Muscle layer of duodenum (tissue), 2 donors: ENCODE data around the gene KCNMA1.

ENCODE experiments used
- H3K27ac ChIP-seq: one replicate; pipeline ENCODE4 v1.7.0; 2013; ENCODE audit warnings: mild to moderate bottlenecking, low read length
- H3K27me3 ChIP-seq: one replicate; pipeline ENCODE4 v1.7.0; 2013; ENCODE audit warnings: low read depth, mild to moderate bottlenecking, control low read depth, low read length
- H3K36me3 ChIP-seq, 2 donors: one replicate each; pipeline ENCODE4 v1.7.0; 2013; ENCODE audit warnings: low read length in 2 of 2, control low read depth in 1 of 2, mild to moderate bottlenecking in 1 of 2; ENCODE audit not compliant: insufficient read depth in 2 of 2, control insufficient read depth in 1 of 2
- H3K4me1 ChIP-seq, 2 donors: one replicate each; pipeline ENCODE4 v1.7.0; 2013; ENCODE audit warnings: low read length in 2 of 2, mild to moderate bottlenecking in 2 of 2, control low read depth in 1 of 2, moderate library complexity in 1 of 2; ENCODE audit not compliant: insufficient read depth in 2 of 2, control insufficient read depth in 1 of 2
- H3K4me3 ChIP-seq, 2 donors: one replicate each; pipeline ENCODE4 v1.7.0; 2013; ENCODE audit warnings: low read length in 2 of 2, low read depth in 1 of 2, mild to moderate bottlenecking in 1 of 2
- H3K9me3 ChIP-seq, 2 donors: one replicate each; pipeline ENCODE4 v1.7.0; 2013; ENCODE audit warnings: low read length in 2 of 2, control low read depth in 1 of 2, mild to moderate bottlenecking in 1 of 2; ENCODE audit not compliant: control insufficient read depth in 1 of 2
- donor health status: healthy.

KCNMA1 gene

GRCh38 chr10:76968483-76968882, 669.1 kb downstream of the KCNMA1 start:
- Histone ChIP-seq H3K4me1 (peaks cover 0 to 17% of the 10 kb centered on the region in 2 donors), H3K4me3 (no peak overlapping the region), H3K36me3 (no peaks in the 10 kb centered on the region), H3K9me3 (no peaks in the 10 kb centered on the region), H3K27ac (no peak overlapping the region), H3K27me3 (no peaks in the 10 kb centered on the region)

GRCh38 chr10:76962851-76963250, 674.8 kb downstream of the KCNMA1 start:
- H3K4me1 ChIP-seq = no peaks in the 10 kb centered on the region

GRCh38 chr10:76961841-76962240, 675.8 kb downstream of the KCNMA1 start:
- Histone ChIP-seq H3K27ac (no peak overlapping the region), H3K36me3 (no peaks in the 10 kb centered on the region), H3K9me3 (no peaks in the 10 kb centered on the region), H3K27me3 (no peaks in the 10 kb centered on the region), H3K4me1 (no peaks in the 10 kb centered on the region), H3K4me3 (no peak overlapping the region)

More at GRCh38 chr10:76962851-76963250, 674.8 kb downstream of the KCNMA1 start:
- Histone ChIP-seq H3K27me3 (no peaks in the 10 kb centered on the region), H3K4me3 (no peak overlapping the region), H3K9me3 (no peaks in the 10 kb centered on the region), H3K27ac (no peak overlapping the region), H3K36me3 (no peaks in the 10 kb centered on the region)

GRCh38 chr10:76959111-76959510, 678.5 kb downstream of the KCNMA1 start:
- H3K27me3 ChIP-seq = no peaks in the 10 kb centered on the region
- H3K4me3 ChIP-seq = no peak overlapping the region
- no peaks in the 10 kb centered on the region for H3K36me3 ChIP-seq
- H3K9me3 ChIP-seq = no peaks in the 10 kb centered on the region
- no peaks in the 10 kb centered on the region for H3K4me1 ChIP-seq
- H3K27ac ChIP-seq = no peak overlapping the region

GRCh38 chr10:76954838-76955237, 682.8 kb downstream of the KCNMA1 start:
- no peaks in the 10 kb centered on the region for H3K27me3 ChIP-seq
- H3K4me1 ChIP-seq = no peaks in the 10 kb centered on the region

GRCh38 chr10:76950354-76950753, 687.3 kb downstream of the KCNMA1 start:
- Histone ChIP-seq H3K27ac (no peak overlapping the region), H3K36me3 (peaks cover 0 to 8% of the 10 kb centered on the region in 2 donors), H3K27me3 (no peaks in the 10 kb centered on the region), H3K4me1 (no peaks in the 10 kb centered on the region), H3K9me3 (no peaks in the 10 kb centered on the region), H3K4me3 (no peak overlapping the region)

More at GRCh38 chr10:76954838-76955237, 682.8 kb downstream of the KCNMA1 start:
- no peak overlapping the region for H3K4me3 ChIP-seq
- no peaks in the 10 kb centered on the region for H3K36me3 ChIP-seq
- H3K9me3 ChIP-seq = no peaks in the 10 kb centered on the region
- H3K27ac ChIP-seq = no peak overlapping the region

GRCh38 chr10:76946270-76946669, 691.3 kb downstream of the KCNMA1 start:
- Histone ChIP-seq H3K27me3 (no peaks in the 10 kb centered on the region), H3K4me1 (peaks cover 0 to 4% of the 10 kb centered on the region in 2 donors), H3K9me3 (no peaks in the 10 kb centered on the region), H3K27ac (no peak overlapping the region), H3K4me3 (no peak overlapping the region), H3K36me3 (peaks cover 0 to 17% of the 10 kb centered on the region in 2 donors)

GRCh38 chr10:76945166-76945565, 692.4 kb downstream of the KCNMA1 start:
- H3K9me3 ChIP-seq = no peaks in the 10 kb centered on the region
- H3K27ac ChIP-seq = no peak overlapping the region
- peaks cover 0 to 6% of the 10 kb centered on the region in 2 donors for H3K4me1 ChIP-seq
- no peak overlapping the region for H3K4me3 ChIP-seq
- no peaks in the 10 kb centered on the region for H3K27me3 ChIP-seq
- peaks cover 0 to 17% of the 10 kb centered on the region in 2 donors for H3K36me3 ChIP-seq

GRCh38 chr10:76944640-76945039, 693.0 kb downstream of the KCNMA1 start:
- H3K27me3 ChIP-seq = no peaks in the 10 kb centered on the region
- H3K36me3 ChIP-seq = peaks cover 0 to 17% of the 10 kb centered on the region in 2 donors
- no peak overlapping the region for H3K27ac ChIP-seq
- H3K4me3 ChIP-seq = no peak overlapping the region
- H3K4me1 ChIP-seq = peaks cover 0 to 11% of the 10 kb centered on the region in 2 donors
- H3K9me3 ChIP-seq = no peaks in the 10 kb centered on the region

- Histone ChIP-seq H3K27me3 (no peaks in the 10 kb centered on the region), H3K27ac (no peak overlapping the region), H3K4me1 (peaks cover 0 to 15% of the 10 kb centered on the region in 2 donors), H3K36me3 (peaks cover 0 to 9% of the 10 kb centered on the region in 2 donors), H3K4me3 (no peak overlapping the region), H3K9me3 (no peaks in the 10 kb centered on the region)
Observed at GRCh38 chr10:76942628-76943416, 694.8 kb downstream of the KCNMA1 start.

GRCh38 chr10:76939933-76940468, 697.6 kb downstream of the KCNMA1 start:
- Histone ChIP-seq H3K36me3 (peaks cover 0 to 9% of the 10 kb centered on the region in 2 donors), H3K4me3 (no peak overlapping the region), H3K9me3 (no peaks in the 10 kb centered on the region), H3K27ac (no peak overlapping the region), H3K27me3 (no peaks in the 10 kb centered on the region), H3K4me1 (peaks cover 0 to 34% of the 10 kb centered on the region in 2 donors)
